Astrocyte of the cerebellum (primary cell): ENCODE measurements around the gene S100A4.
A peak's percentile ranks its signal among the peaks of the same experiment; 100 is the strongest.

Experiments used
- DNase-seq: peaks from one replicate; pipeline ENCODE4 v3.0.0-alpha.2; 2011; ENCODE audit warnings: low read depth
- H3K4me3 ChIP-seq: 2 replicates; pipeline ENCODE4 v1.5.1; 2011; ENCODE audit warnings: mild to moderate bottlenecking, low read depth, low read length, moderate library complexity
- CTCF ChIP-seq: IDR thresholded peaks from 2 replicates; pipeline ENCODE4 v1.5.1; 2012; ENCODE audit warnings: low read length, low read depth, moderate library complexity, mild to moderate bottlenecking; ENCODE audit errors: missing control alignments
- in situ Hi-C: cut with HindIII; loops from 2 replicates; pipeline ENCODE4 v1.10.0; 2017; ENCODE audit warnings: low sequenced_read_pairs

S100A4 gene

GRCh38 chr1:153534226-153534924 lies 11.2 kb downstream of the S100A4 start:
- no peak for TF ChIP-seq CTCF
- in situ Hi-C loops = no loop called here
- peak overlapping the region; percentile 82 for H3K4me3 ChIP-seq
- no peak for DNase-seq

- no peak for TF ChIP-seq CTCF
- in situ Hi-C loops = no loop called here
- peak overlapping the region; percentile 82 for H3K4me3 ChIP-seq
- peak; percentile 47 for DNase-seq
These were observed 11.9 kb downstream of the S100A4 start for GRCh38 chr1:153533689-153534201.

- in situ Hi-C loops = no loop called here
- peak; percentile 58 for DNase-seq
- TF ChIP-seq CTCF = peak; percentile 92
These were observed 12.6 kb downstream of the S100A4 start for GRCh38 chr1:153532769-153533599.

GRCh38 chr1:153532181-153532580 lies 13.4 kb downstream of the S100A4 start:
- no peak for TF ChIP-seq CTCF
- DNase-seq = no peak
- in situ Hi-C loops = no loop called here
- H3K4me3 ChIP-seq = no peak overlapping the region

More at GRCh38 chr1:153532769-153533599, 12.6 kb downstream of the S100A4 start:
- H3K4me3 ChIP-seq = peak overlapping the region; percentile 82

GRCh38 chr1:153531638-153532037 lies 14.0 kb downstream of the S100A4 start:
- DNase-seq = no peak
- in situ Hi-C loops = no loop called here
- TF ChIP-seq CTCF = no peak
- no peak overlapping the region for H3K4me3 ChIP-seq

- in situ Hi-C loops = no loop called here
- DNase-seq = no peak
- no peak for TF ChIP-seq CTCF
- no peak overlapping the region for H3K4me3 ChIP-seq
These were observed 17.9 kb downstream of the S100A4 start for GRCh38 chr1:153527683-153528040.
